SK-N-SH (cell line): Measurements from ENCODE around the gene CDH4. TPM values are rescaled to one million over a fixed set of nuclear protein-coding genes. Genes with fewer than 3 reads are reported as not detected.

Experiments used
- CTCF ChIA-PET: fragments of 300-600, 350-600 bp; formaldehyde crosslinking; extraction: SDS; loops from one replicate; lab custom pipeline; 2021; lab: Yijun Ruan, JAX
- POLR2A ChIA-PET: fragments of 350-600 bp; sonication (Branson Sonifier 250); formaldehyde crosslinking; extraction: SDS; loops from one replicate; lab custom pipeline; 2020; ENCODE audit warnings: antibody characterized with exemption, inconsistent platforms; lab: Yijun Ruan, JAX
- DNase-seq: peaks from one replicate; pipeline ENCODE4 v3.0.0; 2012
- H2AFZ ChIP-seq: fragments of 200-600 bp; sonication (generic); 2 replicates; pipeline ENCODE4 v1.8.1; 2016; ENCODE audit warnings: antibody characterized with exemption, mild to moderate bottlenecking, low read depth
- H3F3A ChIP-seq: fragments of 200-600 bp; sonication (generic); replicated peaks from 2 replicates; pipeline ENCODE3; 2016; ENCODE audit warnings: antibody characterized with exemption, mild to moderate bottlenecking; ENCODE audit not compliant: insufficient read depth
- H3K27ac ChIP-seq, 2 experiments: fragments of 200-500 bp in 1 of 2; fragments of 200-600 bp in 1 of 2; sonication (Bioruptor generic) in 1 of 2; sonication (generic), shearing (Covaris generic) in 1 of 2; 2 replicates each; pipeline versions ENCODE4 v1.5.1 to v1.6.1; 2014 to 2016; ENCODE audit warnings: low read depth in 2 of 2, inconsistent platforms in 1 of 2, low read length in 1 of 2, mild to moderate bottlenecking in 1 of 2, mixed read lengths in 1 of 2
- H3K27me3 ChIP-seq: fragments of 200-600 bp; sonication (generic), shearing (Covaris generic); 2 replicates; pipeline ENCODE4 v1.6.1; 2016; ENCODE audit warnings: mixed run types; ENCODE audit not compliant: insufficient read depth
- H3K36me3 ChIP-seq, 2 experiments: fragments of 200-500 bp in 1 of 2; fragments of 200-600 bp in 1 of 2; sonication (Bioruptor generic) in 1 of 2; sonication (generic) in 1 of 2; replicated peaks in 1 of 2; 2 replicates each; pipeline versions ENCODE3 to v1.5.1; 2014 to 2016; ENCODE audit warnings: low read length in 1 of 2, mild to moderate bottlenecking in 1 of 2; ENCODE audit not compliant: insufficient read depth in 2 of 2, control insufficient read depth in 1 of 2
- H3K4me1 ChIP-seq, 2 experiments: fragments of 200-500 bp in 1 of 2; fragments of 200-600 bp in 1 of 2; sonication (Bioruptor generic) in 1 of 2; sonication (generic), shearing (Covaris generic) in 1 of 2; 2 replicates each; pipeline versions ENCODE4 v1.5.1 to v1.6.1; 2014 to 2016; ENCODE audit warnings: low read depth in 1 of 2, low read length in 1 of 2, mixed run types in 1 of 2; ENCODE audit not compliant: insufficient read depth in 2 of 2, control insufficient read depth in 1 of 2
- H3K4me2 ChIP-seq: fragments of 200-600 bp; sonication (generic), shearing (Covaris generic); 2 replicates; pipeline ENCODE4 v1.6.1; 2017; ENCODE audit warnings: mixed run types
- H3K4me3 ChIP-seq, 2 experiments: fragments of 200-500 bp in 1 of 2; fragments of 200-600 bp in 1 of 2; sonication (Bioruptor generic) in 1 of 2; sonication (generic), shearing (Covaris generic) in 1 of 2; 2 replicates each; pipeline versions ENCODE4 v1.5.1 to v1.8.1; 2014 to 2016; ENCODE audit warnings: low read depth in 2 of 2, inconsistent platforms in 1 of 2, low read length in 1 of 2, mild to moderate bottlenecking in 1 of 2, mixed read lengths in 1 of 2, moderate library complexity in 1 of 2
- H3K79me2 ChIP-seq: fragments of 200-600 bp; sonication (generic); 2 replicates; pipeline ENCODE4 v1.8.1; 2017; ENCODE audit warnings: mild to moderate bottlenecking; ENCODE audit not compliant: insufficient read depth
- H3K9ac ChIP-seq: fragments of 200-600 bp; sonication (generic); 2 replicates; pipeline ENCODE4 v1.6.1; 2017; ENCODE audit warnings: mixed run types
- H3K9me2 ChIP-seq: fragments of 200-600 bp; sonication (generic); 2 replicates; pipeline ENCODE4 v1.6.1; 2017; ENCODE audit warnings: mixed run types
- H3K9me3 ChIP-seq: fragments of 200-600 bp; sonication (generic); 2 replicates; pipeline ENCODE4 v1.6.1; 2017; ENCODE audit warnings: mixed run types, mild to moderate bottlenecking, moderate library complexity
- H4K20me1 ChIP-seq: fragments of 200-600 bp; sonication (generic); 2 replicates; pipeline ENCODE4 v1.6.1; 2017; ENCODE audit warnings: mild to moderate bottlenecking, mixed run types; ENCODE audit not compliant: insufficient read depth
- ELF1 ChIP-seq: IDR thresholded peaks from 2 replicates; pipeline ENCODE4 v1.4.0; 2012
- EP300 ChIP-seq, 2 experiments: IDR thresholded peaks; 2 replicates each; pipeline versions ENCODE4 v1.4.0 to v1.6.1; 2012; ENCODE audit warnings: borderline replicate concordance in 1 of 2, low read depth in 1 of 2, low read length in 1 of 2
- EZH2phosphoT487 ChIP-seq: fragments of 200-600 bp; sonication (generic); IDR thresholded peaks from 2 replicates; pipeline ENCODE4 v1.6.1; 2017; ENCODE audit warnings: low read depth, mixed run types, mild to moderate bottlenecking, antibody characterized with exemption, moderate library complexity, borderline replicate concordance
- GATA2 ChIP-seq: sonication (generic); formaldehyde crosslinking; IDR thresholded peaks from 2 replicates; pipeline ENCODE4 v1.5.0; 2020; ENCODE audit warnings: mild to moderate bottlenecking, missing genetic modification reagents
- JUND ChIP-seq: IDR thresholded peaks from 2 replicates; pipeline ENCODE4 v1.4.0; 2012
- MXI1 ChIP-seq: IDR thresholded peaks from 2 replicates; pipeline ENCODE4 v1.6.1; 2012; ENCODE audit warnings: mild to moderate bottlenecking, low read depth, low read length, improper control_type of control experiment
- NFIC ChIP-seq: IDR thresholded peaks from 2 replicates; pipeline ENCODE4 v1.4.0; 2012; ENCODE audit warnings: borderline replicate concordance
- RAD21 ChIP-seq: IDR thresholded peaks from 2 replicates; pipeline ENCODE4 v1.6.1; 2012; ENCODE audit warnings: mild to moderate bottlenecking, low read length
- RCOR1 ChIP-seq: fragments of 150-350 bp; IDR thresholded peaks from 2 replicates; pipeline ENCODE4 v1.6.1; 2017; ENCODE audit warnings: antibody characterized with exemption, low read length
- RFX5 ChIP-seq: IDR thresholded peaks from 2 replicates; pipeline ENCODE4 v1.6.1; 2012; ENCODE audit warnings: mild to moderate bottlenecking, improper control_type of control experiment, low read length
- SIN3A ChIP-seq: IDR thresholded peaks from 2 replicates; pipeline ENCODE4 v1.6.1; 2012; ENCODE audit warnings: low read depth, mild to moderate bottlenecking, low read length, moderate library complexity, borderline replicate concordance
- SMC3 ChIP-seq: IDR thresholded peaks from 2 replicates; pipeline ENCODE4 v1.6.1; 2012; ENCODE audit warnings: low read depth, low read length, improper control_type of control experiment
- WGBS: methylation state at CpG from one replicate; pipeline ENCODE4 v1.1.6; 2017; ENCODE audit warnings: low lambda C conversion rate; 5-methylcytosine and 5-hydroxymethylcytosine counted together
- polyA plus RNA-seq, 3 experiments: library from polyadenylated mRNA; depleted of rRNA; stranded (reverse); fragments of >200 nt; gene quantifications; 2 replicates each; pipeline ENCODE4 v1.2.3, GENCODE V29; 2012
- TF ChIP-seq, protein P1 (sequence below): IDR thresholded peaks from 2 replicates; pipeline ENCODE4 v1.4.0; 2012; ENCODE audit warnings: low read depth, borderline replicate concordance
- TF ChIP-seq, protein P2 (sequence below): fragments of 150-350 bp; IDR thresholded peaks from 2 replicates; pipeline ENCODE4 v1.6.1; 2017; ENCODE audit warnings: antibody characterized with exemption, low read length, low read depth, borderline replicate concordance
- TF ChIP-seq, protein P3 (sequence below): fragments of 200-600 bp; sonication (generic); IDR thresholded peaks from 2 replicates; pipeline ENCODE4 v1.6.1; 2017; ENCODE audit warnings: antibody characterized with exemption, mild to moderate bottlenecking, moderate library complexity
- TF ChIP-seq, protein P4 (sequence below): IDR thresholded peaks from 2 replicates; pipeline ENCODE4 v1.4.0; 2012; ENCODE audit warnings: low read depth

The CDH4 gene
- polyA plus RNA-seq, 1 of the 3 experiments (the other 2 are of a cell fraction): not detected

DNA sequence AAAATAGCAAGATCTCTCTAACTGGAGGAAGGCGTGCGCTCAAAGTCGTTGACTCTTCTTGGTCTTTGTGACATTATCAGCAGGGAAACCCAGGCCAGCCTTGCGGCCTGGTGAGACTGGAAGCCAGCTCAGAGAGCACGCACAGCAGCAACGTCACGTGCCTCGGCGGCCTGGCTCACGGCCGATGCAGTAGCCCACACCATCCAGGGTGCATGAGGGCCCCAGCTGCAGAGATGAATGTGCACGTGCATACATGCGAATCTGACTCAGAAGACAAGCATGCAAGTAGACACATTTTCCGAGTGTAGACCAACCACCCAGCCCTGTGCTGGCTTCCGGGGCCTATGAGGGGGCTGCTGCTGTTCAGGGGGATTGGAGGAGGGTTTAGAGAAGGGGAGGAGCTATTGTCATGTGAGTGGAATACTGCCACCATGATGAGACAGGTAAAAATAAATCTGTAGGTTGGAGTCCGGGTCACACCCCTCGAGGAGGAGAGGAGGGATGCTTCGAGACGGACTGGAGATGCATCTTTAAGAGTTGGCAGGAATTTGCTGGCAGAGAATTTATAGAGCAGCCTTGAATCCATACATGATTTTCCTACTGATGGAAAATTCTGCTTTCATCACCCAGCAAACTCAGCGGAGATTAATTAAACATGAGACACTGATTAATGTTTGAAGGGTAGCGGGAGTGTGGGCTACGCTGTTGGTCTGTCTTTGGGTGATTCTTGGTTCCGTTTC lies 388.2 kb downstream of the CDH4 start (continued):
- TF ChIP-seq, protein P1, sequence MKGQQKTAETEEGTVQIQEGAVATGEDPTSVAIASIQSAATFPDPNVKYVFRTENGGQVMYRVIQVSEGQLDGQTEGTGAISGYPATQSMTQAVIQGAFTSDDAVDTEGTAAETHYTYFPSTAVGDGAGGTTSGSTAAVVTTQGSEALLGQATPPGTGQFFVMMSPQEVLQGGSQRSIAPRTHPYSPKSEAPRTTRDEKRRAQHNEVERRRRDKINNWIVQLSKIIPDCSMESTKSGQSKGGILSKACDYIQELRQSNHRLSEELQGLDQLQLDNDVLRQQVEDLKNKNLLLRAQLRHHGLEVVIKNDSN: no peak
- TF ChIP-seq SIN3A: no peak
- TF ChIP-seq, protein P2, sequence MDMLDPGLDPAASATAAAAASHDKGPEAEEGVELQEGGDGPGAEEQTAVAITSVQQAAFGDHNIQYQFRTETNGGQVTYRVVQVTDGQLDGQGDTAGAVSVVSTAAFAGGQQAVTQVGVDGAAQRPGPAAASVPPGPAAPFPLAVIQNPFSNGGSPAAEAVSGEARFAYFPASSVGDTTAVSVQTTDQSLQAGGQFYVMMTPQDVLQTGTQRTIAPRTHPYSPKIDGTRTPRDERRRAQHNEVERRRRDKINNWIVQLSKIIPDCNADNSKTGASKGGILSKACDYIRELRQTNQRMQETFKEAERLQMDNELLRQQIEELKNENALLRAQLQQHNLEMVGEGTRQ: no peak
- TF ChIP-seq, protein P3, sequence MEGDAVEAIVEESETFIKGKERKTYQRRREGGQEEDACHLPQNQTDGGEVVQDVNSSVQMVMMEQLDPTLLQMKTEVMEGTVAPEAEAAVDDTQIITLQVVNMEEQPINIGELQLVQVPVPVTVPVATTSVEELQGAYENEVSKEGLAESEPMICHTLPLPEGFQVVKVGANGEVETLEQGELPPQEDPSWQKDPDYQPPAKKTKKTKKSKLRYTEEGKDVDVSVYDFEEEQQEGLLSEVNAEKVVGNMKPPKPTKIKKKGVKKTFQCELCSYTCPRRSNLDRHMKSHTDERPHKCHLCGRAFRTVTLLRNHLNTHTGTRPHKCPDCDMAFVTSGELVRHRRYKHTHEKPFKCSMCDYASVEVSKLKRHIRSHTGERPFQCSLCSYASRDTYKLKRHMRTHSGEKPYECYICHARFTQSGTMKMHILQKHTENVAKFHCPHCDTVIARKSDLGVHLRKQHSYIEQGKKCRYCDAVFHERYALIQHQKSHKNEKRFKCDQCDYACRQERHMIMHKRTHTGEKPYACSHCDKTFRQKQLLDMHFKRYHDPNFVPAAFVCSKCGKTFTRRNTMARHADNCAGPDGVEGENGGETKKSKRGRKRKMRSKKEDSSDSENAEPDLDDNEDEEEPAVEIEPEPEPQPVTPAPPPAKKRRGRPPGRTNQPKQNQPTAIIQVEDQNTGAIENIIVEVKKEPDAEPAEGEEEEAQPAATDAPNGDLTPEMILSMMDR: no peak
- TF ChIP-seq RAD21: no peak
- TF ChIP-seq, protein P4, sequence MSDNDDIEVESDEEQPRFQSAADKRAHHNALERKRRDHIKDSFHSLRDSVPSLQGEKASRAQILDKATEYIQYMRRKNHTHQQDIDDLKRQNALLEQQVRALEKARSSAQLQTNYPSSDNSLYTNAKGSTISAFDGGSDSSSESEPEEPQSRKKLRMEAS: no peak
- TF ChIP-seq JUND: no peak

DNA sequence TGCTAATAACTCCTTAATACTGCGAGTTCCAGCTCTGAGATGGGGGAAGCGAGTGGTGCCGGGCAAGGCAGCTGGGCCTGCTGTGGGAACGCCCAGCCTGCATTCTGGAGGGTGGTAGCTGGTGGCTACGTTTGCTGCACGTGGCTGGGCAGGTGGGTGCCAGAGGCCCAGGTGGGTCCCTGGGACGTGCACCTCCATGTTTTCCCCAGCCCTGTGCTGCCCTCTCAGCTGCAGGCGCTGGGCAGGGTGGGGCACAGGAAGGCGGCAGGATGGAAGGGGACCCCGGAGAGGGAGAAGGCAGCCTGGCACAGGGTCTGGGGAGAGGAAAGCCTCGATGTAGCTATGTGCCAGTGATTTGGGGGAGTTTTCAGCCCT lies 388.8 kb downstream of the CDH4 start:
- DNase-seq: no peak
- POLR2A ChIA-PET: no interaction called here

More for the DNA sequence above, 388.8 kb downstream of the CDH4 start:
- Histone ChIP-seq H3K27me3 (no peaks in the 10 kb centered on the region), H3K9me3 (no peaks in the 10 kb centered on the region), H3K4me3 (no peak overlapping the region), H3K27ac (no peak overlapping the region), H3K9ac (no peak overlapping the region), H3F3A (no peaks in the 10 kb centered on the region), H3K9me2 (no peaks in the 10 kb centered on the region), H3K4me2 (no peak overlapping the region), H4K20me1 (no peaks in the 10 kb centered on the region), H3K79me2 (no peaks in the 10 kb centered on the region), H3K4me1 (no peaks in the 10 kb centered on the region), H2AFZ (no peak overlapping the region), H3K36me3 (no peaks in the 10 kb centered on the region)
- no peak for TF ChIP-seq NFIC
- no peak for TF ChIP-seq MXI1
- TF ChIP-seq SMC3: no peak
- TF ChIP-seq GATA2 (CRISPR knock-in tag): no peak
- TF ChIP-seq RFX5: no peak
- no peak for TF ChIP-seq ELF1
- TF ChIP-seq, protein P3: no peak
- no peak for TF ChIP-seq RCOR1
- TF ChIP-seq EZH2phosphoT487: no peak
- no peak for TF ChIP-seq EP300 (IDR thresholded peaks at IDR 0.05; ENCODE audit: borderline replicate concordance in 1 of 2, low read depth in 1 of 2, low read length in 1 of 2)
- 20% methylated on average over 6 of the region's 11 CpGs for WGBS
- CTCF ChIA-PET: no interaction called here
